ENCODE measurements around the gene ILK.

- TF ChIP-seq CTCF (conservative IDR thresholded peaks at IDR 0.05): no peak
- no peak for TF ChIP-seq EZH2 (IDR thresholded peaks at IDR 0.05; ENCODE audit: low read depth)
Observed at GRCh38 chr11:6619004-6619745, 15.6 kb downstream of the ILK start, which contains the start of gene TPP1.

All from PC-9 (cell line).